Ovary (tissue), 3 donors: ENCODE results near the gene FLRT2.

Experiments used
- CTCF ChIP-seq, 3 donors: fragments of 450-650 bp in 2 of 3; fragments of 200-600 bp in 1 of 3; IDR thresholded peaks; one replicate each; pipeline versions ENCODE4 v1.5.1 to v1.8.0; 2016 to 2022; ENCODE audit warnings: antibody characterized with exemption in 3 of 3, mild to moderate bottlenecking in 1 of 3
- EP300 ChIP-seq: sonication (generic); formaldehyde crosslinking; IDR thresholded peaks from one replicate; pipeline ENCODE4 v1.6.1; 2017; ENCODE audit warnings: antibody characterized with exemption
- donor health status: DM: no; HTN: no; CAD: no.

GRCh38 chr14:85604714-85605113 is 74.8 kb downstream of the FLRT2 start:
- TF ChIP-seq CTCF (IDR thresholded peaks at IDR 0.05) (no peak), EP300 (no peak)
